ENCODE measurements around the gene STARD3. TPM values are rescaled to one million over a fixed set of nuclear protein-coding genes. Genes with fewer than 3 reads are reported as not detected.

STARD3 gene
- total and polyA plus RNA-seq, 7 donors = 21.0 to 59.2 (median 37.0) TPM

DNA sequence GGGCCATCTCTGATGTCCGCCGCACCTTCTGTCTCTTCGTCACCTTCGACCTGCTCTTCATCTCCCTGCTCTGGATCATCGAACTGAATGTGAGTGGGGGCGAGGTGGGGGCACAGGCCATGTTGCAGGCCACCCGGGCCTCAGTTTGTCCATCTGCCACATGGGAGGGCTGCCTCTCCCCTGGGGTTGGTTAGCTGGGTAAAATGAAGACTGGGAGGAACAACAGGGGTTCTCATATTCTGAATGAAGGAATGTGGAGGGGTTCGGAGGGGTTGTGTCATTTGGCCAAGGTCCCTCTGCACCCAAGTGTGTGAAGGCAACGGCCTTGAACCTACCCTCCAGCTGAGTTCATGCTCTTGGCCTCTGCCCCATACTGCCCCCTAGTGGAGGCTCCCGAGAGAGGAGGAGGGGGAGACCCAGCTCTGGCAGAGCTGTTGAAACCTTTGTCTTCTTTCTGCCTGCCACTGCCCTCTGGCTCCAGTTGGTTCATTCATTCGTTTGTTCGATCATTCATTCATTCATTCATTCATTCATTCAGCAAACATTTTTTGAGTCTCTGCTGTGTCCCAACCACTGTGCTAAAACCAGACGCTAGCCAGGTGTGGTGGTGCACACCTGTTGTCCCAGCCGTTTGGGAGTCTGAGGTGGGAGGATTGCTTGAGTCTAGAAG lies 16.9 kb downstream of the STARD3 start:
- peak overlapping the region; percentile 16 to 62 (median 40) for H3K27ac ChIP-seq
- H3K36me3 ChIP-seq = peaks cover 0 to 24% (median under 1%) of the 10 kb centered on the region in 4 donors
- no peaks in the 10 kb centered on the region for H3K4me1 ChIP-seq
- no peaks in the 10 kb centered on the region for H3K27me3 ChIP-seq
- no peak for DNase-seq
- intact Hi-C loops (cut with DNase I) = no loop called here
- no peak for TF ChIP-seq POLR2A (IDR thresholded peaks at IDR 0.05)
- TF ChIP-seq, protein P1, sequence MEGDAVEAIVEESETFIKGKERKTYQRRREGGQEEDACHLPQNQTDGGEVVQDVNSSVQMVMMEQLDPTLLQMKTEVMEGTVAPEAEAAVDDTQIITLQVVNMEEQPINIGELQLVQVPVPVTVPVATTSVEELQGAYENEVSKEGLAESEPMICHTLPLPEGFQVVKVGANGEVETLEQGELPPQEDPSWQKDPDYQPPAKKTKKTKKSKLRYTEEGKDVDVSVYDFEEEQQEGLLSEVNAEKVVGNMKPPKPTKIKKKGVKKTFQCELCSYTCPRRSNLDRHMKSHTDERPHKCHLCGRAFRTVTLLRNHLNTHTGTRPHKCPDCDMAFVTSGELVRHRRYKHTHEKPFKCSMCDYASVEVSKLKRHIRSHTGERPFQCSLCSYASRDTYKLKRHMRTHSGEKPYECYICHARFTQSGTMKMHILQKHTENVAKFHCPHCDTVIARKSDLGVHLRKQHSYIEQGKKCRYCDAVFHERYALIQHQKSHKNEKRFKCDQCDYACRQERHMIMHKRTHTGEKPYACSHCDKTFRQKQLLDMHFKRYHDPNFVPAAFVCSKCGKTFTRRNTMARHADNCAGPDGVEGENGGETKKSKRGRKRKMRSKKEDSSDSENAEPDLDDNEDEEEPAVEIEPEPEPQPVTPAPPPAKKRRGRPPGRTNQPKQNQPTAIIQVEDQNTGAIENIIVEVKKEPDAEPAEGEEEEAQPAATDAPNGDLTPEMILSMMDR (IDR thresholded peaks at IDR 0.05) = peak; percentile 45 to 81 (median 55)
- peak overlapping the region in 3 of 4 donors; percentile 12 to 27 (median 12) for H3K4me3 ChIP-seq
- H3K9me3 ChIP-seq = no peaks in the 10 kb centered on the region
- WGBS, 2 donors = 47 to 65% methylated on average over 14 of the region's 14 CpGs

DNA sequence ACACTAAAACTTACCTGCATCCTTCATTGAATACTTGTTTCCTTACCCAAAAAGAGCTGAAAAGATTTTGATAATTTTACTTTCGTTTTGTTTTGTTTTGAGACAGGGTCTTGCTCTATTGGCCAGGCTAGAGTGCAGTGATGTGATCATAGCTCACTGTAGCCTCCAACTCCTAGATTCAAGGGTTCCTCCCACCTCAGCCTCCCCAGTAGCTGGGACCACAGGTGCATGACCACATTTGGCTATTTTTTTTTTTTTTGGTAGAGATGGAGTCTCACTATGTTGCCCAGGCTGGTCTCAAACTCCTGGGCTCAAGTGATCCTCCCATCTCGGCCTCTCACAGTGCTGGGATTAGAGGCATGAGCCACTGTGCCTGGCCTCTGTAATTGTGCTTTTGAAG lies 18.2 kb downstream of the STARD3 start:
- Histone ChIP-seq H3K27ac (no peak overlapping the region), H3K27me3 (no peaks in the 10 kb centered on the region), H3K4me3 (no peak overlapping the region), H3K4me1 (no peaks in the 10 kb centered on the region), H3K9me3 (no peaks in the 10 kb centered on the region), H3K36me3 (peaks cover 0 to 37% (median 3%) of the 10 kb centered on the region in 4 donors)
- intact Hi-C loops (cut with DNase I) = no loop called here
- no peak for DNase-seq
- TF ChIP-seq POLR2AphosphoS5 (IDR thresholded peaks at IDR 0.05) = no peak
- no peak for TF ChIP-seq POLR2A (IDR thresholded peaks at IDR 0.05)
- TF ChIP-seq, protein P1 (IDR thresholded peaks at IDR 0.05) = no peak
- TF ChIP-seq EP300 (IDR thresholded peaks at IDR 0.05) = no peak
- WGBS, 2 donors = 90 to 91% methylated on average over 2 of the region's 2 CpGs

DNA sequence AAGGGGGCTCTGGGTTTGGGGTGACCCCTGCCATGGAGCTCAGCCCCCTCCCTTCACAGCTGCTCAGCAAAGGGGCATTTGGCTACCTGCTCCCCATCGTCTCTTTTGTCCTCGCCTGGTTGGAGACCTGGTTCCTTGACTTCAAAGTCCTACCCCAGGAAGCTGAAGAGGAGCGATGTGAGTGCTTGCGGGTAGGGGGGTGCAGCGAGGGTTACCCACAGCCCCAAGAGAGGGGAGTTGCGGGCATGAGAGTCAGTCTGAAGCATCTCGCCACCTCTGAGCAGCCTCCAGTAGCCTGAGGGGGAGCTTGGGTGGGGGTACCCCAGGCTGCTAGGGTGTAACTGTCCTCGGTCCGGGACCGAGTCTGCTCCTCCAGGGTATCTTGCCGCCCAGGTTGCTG lies 21.4 kb downstream of the STARD3 start:
- peaks cover 0 to 63% (median 11%) of the 10 kb centered on the region in 4 donors for H3K36me3 ChIP-seq
- TF ChIP-seq EP300 (IDR thresholded peaks at IDR 0.05) (no peak), POLR2A (IDR thresholded peaks at IDR 0.05) (no peak), POLR2AphosphoS5 (IDR thresholded peaks at IDR 0.05) (no peak)
- TF ChIP-seq, protein P1 (IDR thresholded peaks at IDR 0.05) = no peak
- no peak overlapping the region for H3K4me3 ChIP-seq
- DNase-seq = no peak
- H3K27ac ChIP-seq = peak overlapping the region in 3 of 4 donors; percentile 28 to 59 (median 55)
- intact Hi-C loops (cut with DNase I) = no loop called here
- H3K4me1 ChIP-seq = peaks cover 0 to 16% (median 5%) of the 10 kb centered on the region in 4 donors
- whole genome bisulfite sequencing, 2 donors = 89 to 97% methylated on average over 11 of the region's 11 CpGs
- H3K9me3 ChIP-seq = no peaks in the 10 kb centered on the region
- H3K27me3 ChIP-seq = no peaks in the 10 kb centered on the region

DNA sequence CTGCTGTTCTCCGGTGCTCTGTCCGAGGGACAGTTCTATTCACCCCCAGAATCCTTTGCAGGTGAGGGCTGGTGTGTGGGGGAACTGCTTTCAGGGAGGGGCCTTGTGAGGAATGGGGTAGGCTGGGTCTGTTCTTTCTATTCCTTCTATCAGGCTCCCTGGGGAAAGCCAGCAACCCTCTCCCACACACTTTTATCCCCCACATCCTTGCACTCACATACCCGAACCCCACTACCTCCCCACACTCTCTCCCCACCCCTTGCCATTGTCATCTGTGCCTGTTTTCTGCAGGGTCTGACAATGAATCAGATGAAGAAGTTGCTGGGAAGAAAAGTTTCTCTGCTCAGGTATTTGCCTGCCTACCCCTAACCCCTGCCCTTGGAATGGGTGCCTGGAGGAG lies 21.8 kb downstream of the STARD3 start:
- WGBS, 2 donors = 88 to 89% methylated on average over 3 of the region's 3 CpGs
- Histone ChIP-seq H3K27ac (peak overlapping the region; percentile 28 to 59 (median 57)), H3K9me3 (no peaks in the 10 kb centered on the region), H3K4me1 (peaks cover 0 to 21% (median 5%) of the 10 kb centered on the region in 4 donors), H3K27me3 (no peaks in the 10 kb centered on the region), H3K4me3 (no peak overlapping the region), H3K36me3 (peaks cover 0 to 63% (median 11%) of the 10 kb centered on the region in 4 donors)
- TF ChIP-seq POLR2A (IDR thresholded peaks at IDR 0.05) (no peak), POLR2AphosphoS5 (IDR thresholded peaks at IDR 0.05) (no peak), EP300 (IDR thresholded peaks at IDR 0.05) (no peak)
- TF ChIP-seq, protein P1 (IDR thresholded peaks at IDR 0.05) = no peak
- DNase-seq = no peak
- intact Hi-C loops (cut with DNase I) = no loop called here

All from sigmoid colon (tissue), 7 donors.